A549 (cell line): ENCODE data around the gene KLF16. TPM values are rescaled to one million over a fixed set of nuclear protein-coding genes. Genes with fewer than 3 reads are reported as not detected.
A peak's percentile ranks its signal among the peaks of the same experiment; 100 is the strongest.

Experiments used
- ATAC-seq, 2 experiments: fragments of 200-7000 bp in 1 of 2; fragments of >200 bp in 1 of 2; cut with Nextera tagmentation in 1 of 2; cut with Tn5 transposase in 1 of 2; 3 replicates each; pipeline versions ENCODE4 v1.8.0 to v1.9.1; 2018 to 2020; ENCODE audit warnings: mild to moderate bottlenecking in 1 of 2, moderate library complexity in 1 of 2
- CTCF ChIA-PET: fragments of 300-600 bp; sonication (Branson Sonifier 250); formaldehyde crosslinking; extraction: SDS; loops from one replicate; lab custom pipeline; 2021; ENCODE audit warnings: antibody characterized with exemption, inconsistent platforms; lab: Yijun Ruan, JAX
- POLR2A ChIA-PET: fragments of 350-600 bp; formaldehyde crosslinking; extraction: SDS; loops from one replicate; lab custom pipeline; 2021; ENCODE audit warnings: antibody characterized with exemption, inconsistent platforms; lab: Yijun Ruan, JAX
- DNase-seq, 2 experiments: peaks; one replicate each; pipeline versions ENCODE4 v3.0.0 to v3.0.0-alpha.2; 2011 to 2016; ENCODE audit warnings: low read depth in 1 of 2, low spot score in 1 of 2
- FAIRE-seq: peaks from 2 replicates; lab custom pipeline; 2011; peaks lifted over from hg19 to GRCh38; lab: Jason Lieb, UNC
- H3K27ac ChIP-seq, 2 experiments: fragments of >200 bp; sonication (Bioruptor Twin); formaldehyde crosslinking; 3 replicates each; pipeline ENCODE4 v1.5.1; 2016 to 2017
- H3K4me1 ChIP-seq: fragments of >200 bp; sonication (Bioruptor Twin); formaldehyde crosslinking; 3 replicates; pipeline ENCODE4 v1.6.1; 2016
- H3K4me2 ChIP-seq: fragments of >200 bp; sonication (Bioruptor Twin); formaldehyde crosslinking; 3 replicates; pipeline ENCODE4 v1.6.1; 2016
- H3K4me3 ChIP-seq: fragments of >200 bp; sonication (Bioruptor Twin); formaldehyde crosslinking; 3 replicates; pipeline ENCODE4 v1.5.1; 2016
- H3K9me3 ChIP-seq: fragments of >200 bp; sonication (Bioruptor Twin); formaldehyde crosslinking; 3 replicates; pipeline ENCODE4 v1.6.1; 2016
- BCL3 ChIP-seq: fragments of >200 bp; sonication (Bioruptor Twin); formaldehyde crosslinking; IDR thresholded peaks from 3 replicates; pipeline ENCODE4 v1.6.1; 2016
- CBX2 ChIP-seq: fragments of 200-600 bp; sonication (generic); IDR thresholded peaks from 2 replicates; pipeline ENCODE4 v1.6.1; 2016; ENCODE audit warnings: low read depth, mild to moderate bottlenecking, borderline replicate concordance
- CEBPB ChIP-seq, 2 experiments: fragments of >200 bp in 1 of 2; sonication (Bioruptor Twin) in 1 of 2; formaldehyde crosslinking in 1 of 2; IDR thresholded peaks; 2 replicates each; pipeline ENCODE4 v1.6.1; 2012 to 2016
- CTCF ChIP-seq: fragments of >200 bp; sonication (Bioruptor Twin); formaldehyde crosslinking; IDR thresholded peaks from 3 replicates; pipeline ENCODE4 v1.5.1; 2016
- EHMT2 ChIP-seq: fragments of 200-600 bp; sonication (generic); IDR thresholded peaks from 2 replicates; pipeline ENCODE4 v1.6.1; 2016; ENCODE audit warnings: antibody characterized with exemption, low read depth, mild to moderate bottlenecking, moderate library complexity
- FOSL2 ChIP-seq, 2 experiments: fragments of 450-650 bp in 1 of 2; fragments of >200 bp in 1 of 2; sonication (Bioruptor Twin) in 1 of 2; formaldehyde crosslinking; IDR thresholded peaks; 2 replicates each; pipeline versions ENCODE4 v1.5.0 to v1.6.1; 2016 to 2020; ENCODE audit warnings: mild to moderate bottlenecking in 1 of 2, moderate library complexity in 1 of 2
- GATA3 ChIP-seq: IDR thresholded peaks from 2 replicates; pipeline ENCODE4 v1.6.1; 2012; ENCODE audit warnings: borderline replicate concordance
- HMGXB4 ChIP-seq: fragments of 250-450 bp; sonication (Bioruptor Pico); IDR thresholded peaks from 2 replicates; pipeline ENCODE4 v1.5.0; 2021; ENCODE audit warnings: mild to moderate bottlenecking, moderate library complexity, borderline replicate concordance
- HOXB13 ChIP-seq: fragments of 250-450 bp; sonication (Bioruptor Pico); IDR thresholded peaks from 2 replicates; pipeline ENCODE4 v1.5.0; 2020; ENCODE audit warnings: low read depth, mild to moderate bottlenecking, moderate library complexity
- HOXB5 ChIP-seq: fragments of 250-450 bp; sonication (Bioruptor Pico); IDR thresholded peaks from 2 replicates; pipeline ENCODE4 v1.5.0; 2020; ENCODE audit warnings: mild to moderate bottlenecking, moderate library complexity
- JUN ChIP-seq, 2 experiments: fragments of >200 bp; sonication (Bioruptor Twin); formaldehyde crosslinking; IDR thresholded peaks; 2 replicates in 1 of 2; 3 replicates in 1 of 2; pipeline ENCODE4 v1.6.1; 2016 to 2017
- KDM5A ChIP-seq: fragments of 200-600 bp; sonication (generic); IDR thresholded peaks from 2 replicates; pipeline ENCODE4 v1.6.1; 2016; ENCODE audit warnings: antibody characterized with exemption, mild to moderate bottlenecking
- MAFK ChIP-seq: fragments of 450-650 bp; IDR thresholded peaks from 2 replicates; pipeline ENCODE4 v1.6.1; 2014; ENCODE audit not compliant: partially characterized antibody
- MYC ChIP-seq: IDR thresholded peaks from 2 replicates; pipeline ENCODE4 v1.6.1; 2012; ENCODE audit warnings: mild to moderate bottlenecking, inconsistent platforms, low read length, improper control_type of control experiment, borderline replicate concordance
- PBX3 ChIP-seq: IDR thresholded peaks from 2 replicates; pipeline ENCODE4 v1.6.1; 2012
- RAD21 ChIP-seq, 2 experiments: fragments of >200 bp in 1 of 2; sonication (Bioruptor Twin) in 1 of 2; formaldehyde crosslinking in 1 of 2; IDR thresholded peaks in 1 of 2; conservative IDR thresholded peaks in 1 of 2; 2 replicates in 1 of 2; 3 replicates in 1 of 2; pipeline ENCODE4 v1.6.1; 2012 to 2018; ENCODE audit warnings: inconsistent platforms in 1 of 2
- RARB ChIP-seq: fragments of 250-450 bp; sonication (Bioruptor Pico); IDR thresholded peaks from 2 replicates; pipeline ENCODE4 v1.8.0; 2021; ENCODE audit warnings: mild to moderate bottlenecking, moderate library complexity
- RCOR1 ChIP-seq: fragments of 150-350 bp; IDR thresholded peaks from 2 replicates; pipeline ENCODE4 v1.6.1; 2014; ENCODE audit warnings: antibody characterized with exemption, low read length, low read depth
- RNF2 ChIP-seq: fragments of 200-600 bp; sonication (generic); IDR thresholded peaks from 2 replicates; pipeline ENCODE4 v1.6.1; 2016; ENCODE audit warnings: low read depth, mild to moderate bottlenecking, antibody characterized with exemption, moderate library complexity, borderline replicate concordance
- SREBF2 ChIP-seq: fragments of 450-650 bp; IDR thresholded peaks from 2 replicates; pipeline ENCODE4 v1.6.1; 2014; ENCODE audit warnings: mild to moderate bottlenecking, moderate library complexity
- ZNF302 ChIP-seq: fragments of 250-450 bp; sonication (Bioruptor Pico); IDR thresholded peaks from 2 replicates; pipeline ENCODE4 v1.9.0; 2021; ENCODE audit warnings: inconsistent platforms, mild to moderate bottlenecking, moderate library complexity
- WGBS: methylation state at CpG from one replicate; pipeline ENCODE4 v1.1.6; 2017; ENCODE audit errors: missing lambda C conversion rate; 5-methylcytosine and 5-hydroxymethylcytosine counted together
- polyA plus RNA-seq, 4 experiments: library from polyadenylated mRNA; depleted of rRNA in 3 of 4; stranded (reverse); fragments of >200 nt; fragmentation: RNase III in 1 of 4; extraction: RNeasy Plus Mini Kit Qiagen cat#74134 plus additional on column Dnase treatment in 1 of 4; gene quantifications; 2 replicates in 3 of 4; 3 replicates in 1 of 4; pipeline ENCODE4 v1.2.3, GENCODE V29; 2011 to 2017
- TF ChIP-seq, protein P1 (sequence below): fragments of 150-350 bp; IDR thresholded peaks from 2 replicates; pipeline ENCODE4 v1.6.1; 2014; ENCODE audit warnings: low read depth, mild to moderate bottlenecking, low read length
- TF ChIP-seq, protein P2 (sequence below): IDR thresholded peaks from 2 replicates; pipeline ENCODE4 v1.6.1; 2012; ENCODE audit warnings: low read depth, borderline replicate concordance

The KLF16 gene
- polyA plus RNA-seq, 2 of the 4 experiments (the other 2 are of a cell fraction): 5.8 to 25.7 TPM

DNA sequence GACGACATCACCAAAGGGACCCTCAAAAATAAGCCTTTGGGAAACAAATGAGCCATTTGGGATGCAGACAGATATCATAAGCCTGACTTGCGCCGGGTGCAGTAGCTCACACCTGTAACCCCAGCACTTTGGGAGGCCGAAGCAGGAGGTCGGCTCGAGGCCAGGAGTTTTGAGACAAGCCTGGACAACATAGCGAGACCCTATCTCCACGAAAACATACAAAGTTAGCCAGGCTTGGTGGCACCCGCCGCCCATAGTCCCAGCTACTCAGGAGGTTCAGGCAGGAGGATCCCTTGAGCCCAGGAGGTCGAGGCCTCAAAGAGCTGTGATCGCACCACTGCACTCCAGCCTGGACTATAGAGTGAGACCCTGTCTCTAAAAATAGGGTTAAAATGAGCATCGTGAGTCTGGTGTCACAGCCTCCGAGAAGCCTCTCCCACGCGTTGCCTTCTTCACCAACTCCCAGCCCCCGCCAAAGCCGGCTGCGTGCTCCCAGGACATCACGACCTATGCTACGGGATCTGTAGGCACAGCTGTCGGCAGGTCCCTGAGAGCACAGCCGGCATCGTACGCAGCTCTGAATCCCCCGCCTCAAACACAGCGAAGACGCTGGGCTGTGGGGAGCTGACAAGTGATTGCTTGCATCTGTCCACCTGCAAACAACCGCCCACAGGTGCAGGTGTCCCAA lies 16.7 kb downstream of the KLF16 start:
- Histone ChIP-seq H3K27ac (no peak overlapping the region), H3K4me3 (peak overlapping the region; percentile 91), H3K9me3 (no peaks in the 10 kb centered on the region), H3K4me2 (peak overlapping the region; percentile 88), H3K4me1 (peaks cover 15% of the 10 kb centered on the region)
- ATAC-seq: no peak
- TF ChIP-seq BCL3 (no peak), CEBPB (IDR thresholded peaks at IDR 0.05) (no peak), HOXB5 (no peak), EHMT2 (no peak)
- CTCF ChIA-PET: interaction anchor here (1.0 to 14.0 kb wide), 4 partner anchors 10 to 101 kb away, joined by 3 to 212 read pairs (median 18); no protein-coding TSS in a partner anchor
- FAIRE-seq: no peak
- WGBS: 90% methylated on average over 23 of the region's 29 CpGs
- POLR2A ChIA-PET: interaction anchor here (0.5 to 1.2 kb wide), 2 partner anchors 9 to 266 kb away, joined by 3 read pairs; no protein-coding TSS in a partner anchor
- DNase-seq: no peak

GRCh38 chr19:1845642-1846041 lies 17.7 kb downstream of the KLF16 start:
- no peak for ATAC-seq
- WGBS: 88% methylated on average over 4 of the region's 11 CpGs
- Histone ChIP-seq H3K27ac (no peak overlapping the region), H3K4me3 (no peak overlapping the region), H3K9me3 (no peaks in the 10 kb centered on the region), H3K4me1 (peaks cover 15% of the 10 kb centered on the region), H3K4me2 (no peak overlapping the region)
- no peak for DNase-seq
- TF ChIP-seq SREBF2: no peak
- no peak for TF ChIP-seq HOXB13
- TF ChIP-seq, protein P1, sequence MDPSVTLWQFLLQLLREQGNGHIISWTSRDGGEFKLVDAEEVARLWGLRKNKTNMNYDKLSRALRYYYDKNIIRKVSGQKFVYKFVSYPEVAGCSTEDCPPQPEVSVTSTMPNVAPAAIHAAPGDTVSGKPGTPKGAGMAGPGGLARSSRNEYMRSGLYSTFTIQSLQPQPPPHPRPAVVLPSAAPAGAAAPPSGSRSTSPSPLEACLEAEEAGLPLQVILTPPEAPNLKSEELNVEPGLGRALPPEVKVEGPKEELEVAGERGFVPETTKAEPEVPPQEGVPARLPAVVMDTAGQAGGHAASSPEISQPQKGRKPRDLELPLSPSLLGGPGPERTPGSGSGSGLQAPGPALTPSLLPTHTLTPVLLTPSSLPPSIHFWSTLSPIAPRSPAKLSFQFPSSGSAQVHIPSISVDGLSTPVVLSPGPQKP: no peak
- ChIA-PET CTCF (interaction anchor here (1.0 to 14.0 kb wide), 3 partner anchors 9 to 102 kb away, joined by 3 to 212 read pairs (median 32); no protein-coding TSS in a partner anchor), POLR2A (no interaction called here)
- FAIRE-seq: no peak

DNA sequence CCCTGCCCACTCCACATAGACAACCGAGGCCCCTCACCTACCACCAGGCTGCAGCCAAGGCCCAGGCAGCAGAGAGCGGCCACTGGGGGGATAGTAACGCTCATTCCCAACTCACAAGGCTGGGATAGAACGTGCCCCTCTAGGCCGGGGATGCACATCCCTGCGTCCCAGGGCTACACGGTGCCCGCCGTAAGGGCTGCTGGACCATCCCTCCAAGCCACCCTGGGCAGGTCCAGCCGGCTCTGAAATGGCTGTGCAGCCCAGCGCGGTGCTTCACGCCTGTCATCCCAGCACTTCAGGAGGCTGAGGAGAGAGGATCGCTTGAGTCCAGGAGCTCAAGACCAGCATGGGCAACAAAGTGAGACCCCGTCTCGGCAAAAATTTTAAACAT lies 18.3 kb downstream of the KLF16 start:
- 89% methylated on average over 5 of the region's 16 CpGs for WGBS
- ChIA-PET POLR2A (no interaction called here), CTCF (interaction anchor here (3.3 to 14.0 kb wide), 2 partner anchors 8 to 20 kb away, joined by 32 to 212 read pairs; no protein-coding TSS in a partner anchor)
- Histone ChIP-seq H3K4me3 (no peak overlapping the region), H3K9me3 (no peaks in the 10 kb centered on the region)
- DNase-seq (no peak), ATAC-seq (no peak)
- no peak for TF ChIP-seq RNF2
- TF ChIP-seq KDM5A: no peak
- TF ChIP-seq, protein P2, sequence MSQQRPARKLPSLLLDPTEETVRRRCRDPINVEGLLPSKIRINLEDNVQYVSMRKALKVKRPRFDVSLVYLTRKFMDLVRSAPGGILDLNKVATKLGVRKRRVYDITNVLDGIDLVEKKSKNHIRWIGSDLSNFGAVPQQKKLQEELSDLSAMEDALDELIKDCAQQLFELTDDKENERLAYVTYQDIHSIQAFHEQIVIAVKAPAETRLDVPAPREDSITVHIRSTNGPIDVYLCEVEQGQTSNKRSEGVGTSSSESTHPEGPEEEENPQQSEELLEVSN: no peak
- TF ChIP-seq MAFK: no peak
- TF ChIP-seq ZNF302 (CRISPR knock-in tag): no peak
- TF ChIP-seq CEBPB (IDR thresholded peaks at IDR 0.05): no peak
- no peak for TF ChIP-seq CTCF
- no peak for TF ChIP-seq JUN (IDR thresholded peaks at IDR 0.05)
- no peak for TF ChIP-seq CBX2
- no peak for TF ChIP-seq MYC
- no peak for TF ChIP-seq FOSL2 (IDR thresholded peaks at IDR 0.05)
- TF ChIP-seq FOSL2 (CRISPR knock-in tag; IDR thresholded peaks at IDR 0.05): no peak
- no peak for TF ChIP-seq HOXB5
- no peak for TF ChIP-seq PBX3
- TF ChIP-seq GATA3: no peak
- no peak for TF ChIP-seq HMGXB4 (CRISPR knock-in tag)
- TF ChIP-seq RCOR1: no peak
- no peak for TF ChIP-seq RAD21 (conservative IDR thresholded peaks at IDR 0.05 in 1 of 2, IDR thresholded peaks at IDR 0.05 in 1 of 2)
- no peak for TF ChIP-seq RARB
- TF ChIP-seq, all 56 proteins: peak for 0
- H3K27ac ChIP-seq: no peak overlapping the region
- FAIRE-seq: no peak
- H3K4me2 ChIP-seq: no peak overlapping the region
- peaks cover 15% of the 10 kb centered on the region for H3K4me1 ChIP-seq
